Activated naive CD4-positive, alpha-beta T cell treated with anti-CD3 and anti-CD28 coated beads, Interleukin-2, amount 10 ng/mL, durations not matched to agents 7 days and 5 days (primary cell): ENCODE results near the gene AXIN1.
"Not testable (repeated sequence)": the region's sequence is repeated elsewhere in the genome, so short reads cannot be mapped to it uniquely, and the experiment has no call there.

ENCODE experiments used
- CTCF ChIA-PET: fragments of 350-600 bp; sonication (Branson Sonifier 250); formaldehyde crosslinking; loops from one replicate; lab custom pipeline; 2021; ENCODE audit warnings: antibody characterized with exemption; lab: Charles Lee
- DNase-seq: peaks from one replicate; pipeline ENCODE4 v3.0.0-alpha.2; 2020
- H3K27ac Mint-ChIP-seq: one replicate; pipeline ENCODE4 v1.8.0; 2021; ENCODE audit warnings: mild to moderate bottlenecking, moderate library complexity, mixed read lengths
- H3K27me3 Mint-ChIP-seq: one replicate; pipeline ENCODE4 v1.8.0; 2021; ENCODE audit warnings: mild to moderate bottlenecking, mixed read lengths
- H3K36me3 Mint-ChIP-seq: one replicate; pipeline ENCODE4 v1.8.0; 2021; ENCODE audit warnings: mixed read lengths
- H3K4me1 Mint-ChIP-seq: one replicate; pipeline ENCODE4 v1.8.0; 2021; ENCODE audit warnings: mixed read lengths
- H3K4me3 Mint-ChIP-seq: one replicate; pipeline ENCODE4 v1.8.0; 2021; ENCODE audit warnings: mild to moderate bottlenecking, moderate library complexity, mixed read lengths
- H3K9me3 Mint-ChIP-seq: one replicate; pipeline ENCODE4 v1.8.0; 2021; ENCODE audit warnings: mixed read lengths

Gene AXIN1

DNA sequence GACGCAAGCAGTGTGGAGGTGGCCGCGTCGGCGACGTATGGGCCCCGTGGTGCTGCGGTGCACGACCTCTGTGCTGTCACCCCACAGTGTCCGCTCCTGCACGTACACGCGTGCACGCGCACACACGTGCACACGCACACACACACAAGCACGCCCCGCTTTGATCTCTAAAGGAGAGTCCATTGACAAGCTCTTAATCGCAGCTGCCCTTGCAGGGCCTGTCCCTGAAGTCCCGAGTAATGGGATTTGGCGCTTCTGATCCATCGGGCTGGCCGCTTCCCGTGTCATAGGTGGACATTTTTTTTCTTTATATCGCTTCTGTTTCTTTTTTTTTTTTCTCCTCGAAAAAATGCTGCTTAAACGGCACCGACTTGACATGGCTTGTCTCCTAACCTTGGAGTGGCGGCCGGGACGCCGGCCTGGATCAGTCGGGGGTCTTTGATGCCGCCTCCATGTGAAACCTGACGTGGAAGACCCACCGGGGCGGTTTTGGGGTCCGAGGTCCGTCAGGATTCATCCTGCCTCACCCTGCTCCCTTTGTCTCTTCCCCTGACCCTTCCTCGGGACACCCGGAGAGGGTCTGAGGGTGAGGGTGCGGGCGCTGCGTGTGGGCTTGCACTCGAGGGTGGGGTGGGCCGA, 8.3 kb upstream of the AXIN1 start:
- Mint-ChIP-seq H3K4me3 (no peak overlapping the region), H3K4me1 (peaks cover 6% of the 10 kb centered on the region), H3K9me3 (no peaks in the 10 kb centered on the region), H3K27me3 (peaks cover 21% of the 10 kb centered on the region), H3K27ac (no peak overlapping the region), H3K36me3 (no peaks in the 10 kb centered on the region)
- DNase-seq: no peak
- CTCF ChIA-PET: interaction anchor here (1.0 to 6.1 kb wide), 8 partner anchors 132 to 295 kb away, joined by 3 to 52 read pairs (median 10); partner anchors contain the start of gene LUC7L

DNA sequence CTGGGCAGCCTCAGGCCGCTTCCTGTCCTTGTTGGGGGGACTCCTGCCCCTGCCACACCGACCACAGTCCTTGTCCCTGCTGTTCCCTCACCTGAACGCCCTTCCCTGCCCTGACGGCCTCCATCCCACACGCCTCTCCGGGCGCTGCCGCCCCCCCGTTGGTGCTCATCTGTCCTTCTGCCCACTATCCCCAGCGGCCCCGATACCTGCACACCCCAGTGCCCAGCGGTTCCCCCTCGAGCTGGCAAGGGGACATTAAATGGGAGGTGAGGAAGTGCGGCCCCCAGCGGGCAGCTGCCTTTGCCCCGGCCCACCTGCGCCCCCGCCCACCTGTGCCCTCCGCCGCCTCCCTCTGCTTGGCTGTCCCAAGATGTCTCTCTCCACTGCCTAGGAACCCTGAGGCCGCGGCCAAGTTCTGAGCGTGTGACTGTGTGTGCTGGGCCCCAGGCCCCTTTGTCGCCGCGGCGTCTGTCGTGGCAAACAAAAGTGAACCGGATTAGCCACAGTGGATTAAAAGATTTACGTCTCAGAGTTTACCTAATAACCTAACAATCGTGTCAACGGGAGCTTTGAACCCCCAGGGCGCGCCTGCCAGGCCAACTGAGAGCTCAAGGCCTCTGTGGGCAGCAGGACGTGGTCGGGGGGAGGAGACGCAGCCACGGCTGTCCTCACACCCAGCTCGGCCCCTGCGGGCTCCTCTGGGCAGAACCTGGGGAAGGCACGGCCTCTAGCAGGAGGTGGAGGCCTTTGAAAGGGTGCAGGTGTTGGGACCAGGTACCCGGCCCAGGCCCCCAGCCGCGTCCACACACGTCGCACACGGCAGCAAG, 7.6 kb upstream of the AXIN1 start:
- Mint-ChIP-seq H3K27me3 (peaks cover 21% of the 10 kb centered on the region), H3K27ac (no peak overlapping the region), H3K4me1 (peaks cover 12% of the 10 kb centered on the region), H3K36me3 (no peaks in the 10 kb centered on the region), H3K9me3 (no peaks in the 10 kb centered on the region), H3K4me3 (no peak overlapping the region)
- DNase-seq: no peak
- CTCF ChIA-PET: interaction anchor here (1.9 to 6.1 kb wide), 2 partner anchors 178 to 254 kb away, joined by 4 to 52 read pairs; no protein-coding TSS in a partner anchor

DNA sequence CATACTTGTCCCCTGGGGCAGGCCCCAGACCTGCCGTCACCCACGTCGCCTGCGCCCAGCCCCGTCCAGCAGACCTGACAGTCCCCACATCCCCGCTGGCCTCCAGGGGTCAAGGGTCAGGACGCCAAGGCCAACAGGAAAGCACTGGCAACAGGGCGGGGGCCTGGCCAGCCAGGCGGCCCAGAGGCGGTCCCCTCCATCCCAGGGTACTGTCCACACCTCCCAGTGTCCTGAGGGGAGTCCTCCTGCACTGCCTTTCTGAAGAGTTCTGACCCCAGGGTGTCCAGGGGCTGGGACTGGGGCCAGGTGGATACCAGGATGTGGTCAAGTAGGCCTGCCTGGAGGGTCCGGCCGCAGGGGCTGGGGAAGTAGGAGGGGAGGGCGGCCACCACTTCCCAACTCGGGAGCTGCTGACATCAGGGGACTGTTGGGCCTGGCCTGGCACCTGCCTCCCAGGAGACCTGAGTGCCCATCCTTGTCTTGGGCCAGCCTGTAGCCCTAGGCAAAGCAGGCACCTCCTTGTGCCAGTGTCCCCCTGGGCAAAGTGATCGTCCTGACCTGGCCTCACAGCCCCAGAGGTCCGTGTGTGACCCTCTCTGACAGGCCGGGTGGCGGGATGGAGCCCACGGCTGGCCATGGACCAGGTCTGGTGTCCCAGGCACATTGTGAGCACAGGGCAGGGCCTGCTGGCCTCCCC, 6.7 kb upstream of the AXIN1 start:
- H3K9me3 Mint-ChIP-seq: no peaks in the 10 kb centered on the region
- no peak for DNase-seq
- CTCF ChIA-PET: no interaction called here
- H3K27me3 Mint-ChIP-seq: peaks cover 21% of the 10 kb centered on the region
- no peak overlapping the region for H3K27ac Mint-ChIP-seq
- peaks cover 17% of the 10 kb centered on the region for H3K4me1 Mint-ChIP-seq
- no peak overlapping the region for H3K4me3 Mint-ChIP-seq
- H3K36me3 Mint-ChIP-seq: no peaks in the 10 kb centered on the region

GRCh38 chr16:356741-357140, 4.2 kb upstream of the AXIN1 start:
- H3K9me3 Mint-ChIP-seq: no peaks in the 10 kb centered on the region
- no peak overlapping the region for H3K27ac Mint-ChIP-seq
- no peak for DNase-seq
- no peak overlapping the region for H3K4me3 Mint-ChIP-seq
- peaks cover 21% of the 10 kb centered on the region for H3K4me1 Mint-ChIP-seq
- H3K27me3 Mint-ChIP-seq: peaks cover 5% of the 10 kb centered on the region
- H3K36me3 Mint-ChIP-seq: no peaks in the 10 kb centered on the region
- CTCF ChIA-PET: interaction anchor here (1.3 kb wide), 1 partner anchor 260 kb away, joined by 6 read pairs; no protein-coding TSS in a partner anchor

DNA sequence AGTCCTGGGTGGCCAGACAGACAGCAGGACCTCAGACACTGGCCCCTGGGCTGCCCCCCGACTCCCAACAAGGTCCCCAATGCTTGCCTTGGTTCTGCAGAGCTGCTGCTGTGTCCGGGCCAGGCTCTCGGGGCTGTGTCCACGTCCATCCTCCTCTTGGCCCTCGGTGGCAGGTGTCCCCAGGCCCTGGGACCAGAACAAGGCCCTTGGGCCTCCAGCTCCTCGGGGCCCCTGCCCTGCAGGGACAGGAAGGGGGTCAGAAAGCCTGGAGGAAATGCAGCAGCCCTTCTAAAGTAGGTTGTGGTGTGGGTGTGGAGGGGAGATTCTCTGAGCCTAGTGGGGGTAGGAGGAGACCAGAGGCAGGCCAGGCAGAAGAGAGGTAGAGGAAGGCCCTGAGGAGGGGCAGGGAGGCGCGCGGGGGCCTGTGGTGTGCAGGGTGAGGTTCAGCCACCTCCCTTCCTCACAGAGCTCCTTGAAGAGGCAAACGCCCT, 2.5 kb upstream of the AXIN1 start:
- CTCF ChIA-PET: interaction anchor here (1.0 to 1.3 kb wide), 3 partner anchors 120 to 260 kb away, joined by 3 read pairs; partner anchors contain the start of gene FAM234A

GRCh38 chr16:354291-354881, 1.9 kb upstream of the AXIN1 start:
- Mint-ChIP-seq H3K36me3 (peaks cover 8% of the 10 kb centered on the region), H3K4me3 (peak overlapping the region; percentile 50), H3K4me1 (peaks cover 42% of the 10 kb centered on the region), H3K9me3 (no peaks in the 10 kb centered on the region), H3K27ac (peak overlapping the region; percentile 67), H3K27me3 (peaks cover 4% of the 10 kb centered on the region)
- CTCF ChIA-PET: interaction anchor here (1.3 kb wide), 1 partner anchor 259 kb away, joined by 3 read pairs; no protein-coding TSS in a partner anchor
- DNase-seq: no peak

More for the DNA sequence above, 2.5 kb upstream of the AXIN1 start:
- peak overlapping the region; percentile 49 for H3K4me3 Mint-ChIP-seq
- no peaks in the 10 kb centered on the region for H3K9me3 Mint-ChIP-seq
- peaks cover 36% of the 10 kb centered on the region for H3K4me1 Mint-ChIP-seq
- DNase-seq: peak; percentile 53
- H3K27ac Mint-ChIP-seq: peak overlapping the region; percentile 89
- H3K36me3 Mint-ChIP-seq: peaks cover 6% of the 10 kb centered on the region
- H3K27me3 Mint-ChIP-seq: peaks cover 4% of the 10 kb centered on the region

- Mint-ChIP-seq H3K36me3 (peaks cover 8% of the 10 kb centered on the region), H3K9me3 (no peaks in the 10 kb centered on the region), H3K4me3 (peak overlapping the region; percentile 50), H3K27ac (peak overlapping the region; percentile 67), H3K4me1 (peaks cover 45% of the 10 kb centered on the region), H3K27me3 (peaks cover 4% of the 10 kb centered on the region)
- CTCF ChIA-PET: interaction anchor here (1.3 kb wide), 1 partner anchor 259 kb away, joined by 3 read pairs; no protein-coding TSS in a partner anchor
- no peak for DNase-seq
Measured at GRCh38 chr16:353404-354290, 1.1 kb upstream of the AXIN1 start.

GRCh38 chr16:351804-352520, 561 bp downstream of the AXIN1 start:
- H3K27ac Mint-ChIP-seq: peak overlapping the region; percentile 89
- DNase-seq: peak; percentile 68
- peak overlapping the region; percentile 93 for H3K4me3 Mint-ChIP-seq
- peaks cover 60% of the 10 kb centered on the region for H3K4me1 Mint-ChIP-seq
- CTCF ChIA-PET: interaction anchor here (1.1 kb wide), 1 partner anchor 124 kb away, joined by 3 read pairs; no protein-coding TSS in a partner anchor
- no peaks in the 10 kb centered on the region for H3K9me3 Mint-ChIP-seq
- H3K27me3 Mint-ChIP-seq: peaks cover 4% of the 10 kb centered on the region
- peaks cover 10% of the 10 kb centered on the region for H3K36me3 Mint-ChIP-seq

GRCh38 chr16:350203-350602, 2.3 kb downstream of the AXIN1 start:
- Mint-ChIP-seq H3K4me1 (peaks cover 60% of the 10 kb centered on the region), H3K4me3 (peak overlapping the region; percentile 93)
- DNase-seq: no peak

DNA sequence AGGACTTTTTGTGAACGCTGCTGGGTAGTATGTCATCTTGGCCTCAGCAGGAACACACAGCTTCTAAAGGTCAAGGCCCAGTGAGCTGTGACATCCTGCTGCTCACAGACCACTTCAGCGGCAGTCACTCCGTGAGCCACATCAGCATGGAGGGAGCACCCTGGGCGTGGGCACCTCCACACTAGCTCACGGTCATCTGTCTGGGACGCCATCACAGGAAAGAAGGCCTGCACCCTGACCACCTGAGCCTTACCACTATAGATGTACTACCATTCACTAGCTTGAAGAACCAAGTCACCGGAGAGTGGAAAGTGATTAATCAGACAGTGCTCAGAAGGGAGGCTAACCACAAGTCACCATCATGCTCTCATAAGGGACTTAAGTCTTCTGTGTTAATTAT, 3.3 kb downstream of the AXIN1 start:
- CTCF ChIA-PET: no interaction called here
- peaks cover 59% of the 10 kb centered on the region for H3K4me1 Mint-ChIP-seq
- DNase-seq: no peak

More at GRCh38 chr16:350203-350602, 2.3 kb downstream of the AXIN1 start:
- no peaks in the 10 kb centered on the region for H3K27me3 Mint-ChIP-seq
- CTCF ChIA-PET: interaction anchor here (0.8 to 1.1 kb wide), 2 partner anchors 40 to 243 kb away, joined by 3 read pairs; no protein-coding TSS in a partner anchor
- H3K27ac Mint-ChIP-seq: peak overlapping the region; percentile 52
- H3K36me3 Mint-ChIP-seq: peaks cover 23% of the 10 kb centered on the region
- H3K9me3 Mint-ChIP-seq: no peaks in the 10 kb centered on the region

DNA sequence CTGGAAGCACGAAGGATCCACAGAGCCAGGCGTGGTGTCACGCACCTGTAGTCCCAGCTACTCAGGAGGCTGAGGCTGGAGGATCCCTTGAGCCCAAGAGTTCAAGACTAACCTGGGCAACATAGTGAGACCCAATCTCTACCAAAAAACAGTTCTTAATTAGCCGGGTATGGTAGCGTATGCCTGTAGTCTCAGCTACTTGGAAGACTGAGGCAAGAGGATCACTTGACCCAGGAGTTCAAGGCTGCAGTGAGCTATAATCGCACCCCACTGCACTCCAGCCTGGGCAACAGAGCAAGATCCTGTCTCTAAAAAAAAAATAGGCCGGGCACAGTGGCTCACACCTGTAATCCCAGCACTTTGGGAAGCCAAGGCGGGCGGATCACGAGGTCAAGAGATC, 4.0 kb downstream of the AXIN1 start:
- H3K27ac Mint-ChIP-seq, H3K4me3 Mint-ChIP-seq, H3K9me3 Mint-ChIP-seq, DNase-seq, H3K27me3 Mint-ChIP-seq, CTCF ChIA-PET: not testable (repeated sequence)
- Mint-ChIP-seq H3K4me1 (peaks cover 52% of the 10 kb centered on the region), H3K36me3 (peaks cover 33% of the 10 kb centered on the region)

More for the DNA sequence above, 3.3 kb downstream of the AXIN1 start:
- no peak overlapping the region for H3K27ac Mint-ChIP-seq
- no peak overlapping the region for H3K4me3 Mint-ChIP-seq
- H3K36me3 Mint-ChIP-seq: peaks cover 30% of the 10 kb centered on the region
- no peaks in the 10 kb centered on the region for H3K9me3 Mint-ChIP-seq
- H3K27me3 Mint-ChIP-seq: no peaks in the 10 kb centered on the region

GRCh38 chr16:347203-347602, 5.3 kb downstream of the AXIN1 start:
- CTCF ChIA-PET: no interaction called here
- H3K27ac Mint-ChIP-seq: no peak overlapping the region
- no peaks in the 10 kb centered on the region for H3K9me3 Mint-ChIP-seq
- H3K27me3 Mint-ChIP-seq: no peaks in the 10 kb centered on the region
- H3K4me1 Mint-ChIP-seq: peaks cover 59% of the 10 kb centered on the region
- DNase-seq: no peak
- no peak overlapping the region for H3K4me3 Mint-ChIP-seq
- peaks cover 42% of the 10 kb centered on the region for H3K36me3 Mint-ChIP-seq
